ENCODE measurements around the gene KRT28. TPM values are rescaled to one million over a fixed set of nuclear protein-coding genes. Genes with fewer than 3 reads are reported as not detected.
"Not testable (repeated sequence)": the region's sequence is repeated elsewhere in the genome, so short reads cannot be mapped to it uniquely, and the experiment has no call there.

Gene KRT28
- total RNA-seq, 1 donor from 2014 or later: not detected

DNA sequence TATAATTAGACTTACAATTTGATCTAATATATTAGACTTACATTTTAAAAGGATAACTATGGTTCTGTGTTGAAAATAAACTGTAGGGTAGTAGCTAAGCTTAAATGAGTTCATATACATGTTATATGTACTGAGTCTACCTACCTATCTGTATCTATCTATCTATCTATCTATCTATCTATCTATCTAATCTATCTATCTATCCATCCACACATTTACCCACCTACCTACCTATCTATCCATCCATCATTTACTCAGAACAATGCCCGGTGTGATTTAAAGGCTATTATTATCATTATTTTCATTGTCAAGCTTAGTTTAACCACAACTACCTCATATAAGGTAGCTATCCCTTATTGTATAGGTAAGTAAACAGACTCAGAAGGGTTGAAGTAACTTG lies 15.6 kb upstream of the KRT28 start:
- Mint-ChIP-seq H3K36me3 (ENCODE audit: low read depth) (peaks cover 32% of the 10 kb centered on the region), H3K27ac (no peak overlapping the region), H3K4me3 (ENCODE audit: low read depth) (no peak overlapping the region), H3K27me3 (ENCODE audit: low read depth) (peaks cover 35% of the 10 kb centered on the region), H3K4me1 (ENCODE audit: low read depth) (peaks cover 20% of the 10 kb centered on the region), H3K9me3 (peaks cover 5% of the 10 kb centered on the region)
- DNase-seq (ENCODE audit: low spot score): no peak
- intact Hi-C loops (cut with micrococcal nuclease): loop anchor here (5.0 kb wide), 2 partner anchors 87 to 852 kb away; no protein-coding TSS in a partner anchor

DNA sequence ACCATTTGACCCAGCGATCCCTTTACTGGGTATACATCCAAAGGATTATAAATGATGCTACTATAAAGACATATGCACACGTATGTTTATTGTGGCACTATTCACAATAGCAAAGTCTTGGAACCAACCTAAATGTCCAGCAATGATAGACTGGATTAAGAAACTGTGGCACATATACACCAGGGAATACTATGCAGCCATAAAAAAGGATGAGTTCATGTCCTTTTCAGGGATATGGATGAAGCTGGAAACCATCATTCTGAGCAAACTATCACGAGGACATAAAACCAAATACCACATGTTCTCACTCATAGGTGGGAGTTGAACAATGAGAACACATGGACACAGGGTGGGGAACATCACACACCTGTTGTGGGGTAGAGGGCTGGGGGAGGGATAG lies 14.9 kb upstream of the KRT28 start:
- peaks cover 14% of the 10 kb centered on the region for H3K4me1 Mint-ChIP-seq (ENCODE audit: low read depth)
- intact Hi-C loops (cut with micrococcal nuclease): loop anchor here (5.0 kb wide), 2 partner anchors 88 to 853 kb away; no protein-coding TSS in a partner anchor
- DNase-seq (ENCODE audit: low spot score); H3K27ac Mint-ChIP-seq; H3K4me3 Mint-ChIP-seq (ENCODE audit: low read depth); H3K9me3 Mint-ChIP-seq: not testable (repeated sequence)
- H3K36me3 Mint-ChIP-seq (ENCODE audit: low read depth): peaks cover 25% of the 10 kb centered on the region
- H3K27me3 Mint-ChIP-seq (ENCODE audit: low read depth): peaks cover 42% of the 10 kb centered on the region

DNA sequence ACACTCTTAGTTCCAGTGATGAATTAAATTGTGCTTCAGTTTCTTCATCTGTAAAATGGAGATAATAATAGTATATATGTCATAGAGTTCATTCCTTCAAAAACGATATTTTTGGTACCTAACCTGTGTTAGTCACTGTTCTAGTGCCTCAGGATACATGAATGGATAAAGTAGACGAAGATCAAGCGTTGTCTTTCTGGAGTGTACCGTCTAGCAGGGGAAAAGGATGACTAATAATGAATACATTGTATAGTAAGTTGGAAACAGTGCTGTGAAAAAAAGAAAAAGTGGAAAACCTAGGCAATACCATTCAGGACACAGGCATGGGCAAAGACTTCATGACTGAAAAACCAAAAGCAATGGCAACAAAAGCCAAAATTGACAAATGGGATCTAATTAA lies 14.0 kb upstream of the KRT28 start:
- H3K27me3 Mint-ChIP-seq (ENCODE audit: low read depth): peaks cover 45% of the 10 kb centered on the region
- H3K36me3 Mint-ChIP-seq (ENCODE audit: low read depth): peaks cover 23% of the 10 kb centered on the region
- no peak overlapping the region for H3K4me3 Mint-ChIP-seq (ENCODE audit: low read depth)
- no peak for DNase-seq (ENCODE audit: low spot score)
- intact Hi-C loops (cut with micrococcal nuclease): no loop called here
- peaks cover 5% of the 10 kb centered on the region for H3K9me3 Mint-ChIP-seq
- peaks cover 12% of the 10 kb centered on the region for H3K4me1 Mint-ChIP-seq (ENCODE audit: low read depth)
- no peak overlapping the region for H3K27ac Mint-ChIP-seq

DNA sequence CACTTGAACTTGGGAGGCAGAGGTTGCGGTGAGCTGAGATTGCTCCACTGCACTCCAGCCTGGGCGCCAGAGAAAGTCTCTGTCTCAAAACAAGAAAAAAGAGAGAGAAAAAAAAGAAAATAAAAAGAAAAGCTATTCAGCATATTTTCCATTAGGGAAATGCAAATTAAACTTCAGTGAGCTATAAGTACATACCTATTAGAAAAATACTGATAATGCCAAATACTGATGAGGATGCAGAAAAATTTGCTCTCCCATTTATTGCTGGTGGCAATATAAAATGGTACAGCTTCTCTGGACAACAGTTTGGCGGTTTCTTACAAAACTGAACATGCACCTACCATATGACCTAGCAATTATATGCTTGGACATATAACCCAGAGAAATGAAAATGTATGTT lies 12.9 kb upstream of the KRT28 start:
- Mint-ChIP-seq H3K36me3 (ENCODE audit: low read depth) (peaks cover 13% of the 10 kb centered on the region), H3K9me3 (peaks cover 5% of the 10 kb centered on the region), H3K27ac (no peak overlapping the region), H3K27me3 (ENCODE audit: low read depth) (peaks cover 48% of the 10 kb centered on the region), H3K4me3 (ENCODE audit: low read depth) (no peak overlapping the region), H3K4me1 (ENCODE audit: low read depth) (peaks cover 7% of the 10 kb centered on the region)
- intact Hi-C loops (cut with micrococcal nuclease): no loop called here
- no peak for DNase-seq (ENCODE audit: low spot score)

DNA sequence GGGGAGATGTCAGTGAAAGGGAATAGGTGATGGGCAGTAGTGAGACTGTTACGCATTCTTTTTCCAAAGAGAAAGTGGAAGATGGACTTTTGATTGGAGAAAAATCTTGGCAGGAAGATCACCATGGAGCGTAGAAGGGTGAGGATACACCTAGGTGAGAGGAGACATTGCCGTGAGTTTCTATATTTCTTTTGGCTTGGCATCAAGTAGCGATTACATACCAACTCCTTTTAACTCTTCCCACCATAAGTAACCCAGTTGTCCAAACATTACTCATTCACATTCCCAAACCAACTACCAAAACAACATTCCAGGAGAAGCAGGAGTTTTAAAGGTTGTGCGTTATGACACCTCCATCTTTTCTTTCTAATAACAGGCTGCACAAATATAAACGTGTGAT lies 10.7 kb upstream of the KRT28 start:
- DNase-seq (ENCODE audit: low spot score): no peak
- Mint-ChIP-seq H3K27me3 (ENCODE audit: low read depth) (peaks cover 62% of the 10 kb centered on the region), H3K36me3 (ENCODE audit: low read depth) (no peaks in the 10 kb centered on the region), H3K27ac (no peak overlapping the region), H3K4me1 (ENCODE audit: low read depth) (no peaks in the 10 kb centered on the region), H3K4me3 (ENCODE audit: low read depth) (no peak overlapping the region), H3K9me3 (peaks cover 5% of the 10 kb centered on the region)
- intact Hi-C loops (cut with micrococcal nuclease): no loop called here

DNA sequence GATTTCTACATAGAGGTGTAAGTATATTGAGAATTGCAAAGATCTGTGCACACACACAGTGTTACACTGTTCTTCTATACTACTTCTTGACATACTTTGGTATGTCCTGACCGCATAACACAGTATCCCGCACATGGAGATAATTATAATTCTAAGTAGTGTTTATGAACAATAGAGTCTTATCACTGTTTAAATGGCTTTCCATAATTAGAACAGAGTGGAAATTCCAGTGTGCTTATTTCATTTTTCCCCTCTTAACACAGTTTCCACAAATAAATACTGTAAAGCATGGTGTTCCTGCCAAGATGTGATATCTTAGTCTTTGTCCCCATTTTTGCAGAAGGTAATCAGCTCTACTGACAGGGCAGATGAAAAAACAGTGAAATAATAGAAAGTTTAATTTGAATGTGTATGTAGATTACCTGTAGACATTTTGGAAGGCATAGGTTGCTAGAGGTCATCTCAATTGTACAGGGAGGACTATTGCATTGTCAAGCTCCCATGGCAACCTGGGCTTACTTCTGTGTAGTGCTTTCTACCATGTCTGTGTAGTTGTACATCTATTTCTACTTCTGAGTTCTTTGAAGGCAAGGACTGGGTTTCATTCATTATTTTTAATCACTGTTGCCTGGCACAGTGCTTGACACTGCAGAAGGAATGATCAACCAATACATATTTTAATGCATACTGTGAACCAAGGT lies 10.1 kb upstream of the KRT28 start:
- Mint-ChIP-seq H3K4me3 (ENCODE audit: low read depth) (no peak overlapping the region), H3K4me1 (ENCODE audit: low read depth) (no peaks in the 10 kb centered on the region), H3K9me3 (peaks cover 5% of the 10 kb centered on the region), H3K27me3 (ENCODE audit: low read depth) (peaks cover 68% of the 10 kb centered on the region), H3K36me3 (ENCODE audit: low read depth) (no peaks in the 10 kb centered on the region), H3K27ac (no peak overlapping the region)
- DNase-seq (ENCODE audit: low spot score): no peak
- intact Hi-C loops (cut with micrococcal nuclease): no loop called here

DNA sequence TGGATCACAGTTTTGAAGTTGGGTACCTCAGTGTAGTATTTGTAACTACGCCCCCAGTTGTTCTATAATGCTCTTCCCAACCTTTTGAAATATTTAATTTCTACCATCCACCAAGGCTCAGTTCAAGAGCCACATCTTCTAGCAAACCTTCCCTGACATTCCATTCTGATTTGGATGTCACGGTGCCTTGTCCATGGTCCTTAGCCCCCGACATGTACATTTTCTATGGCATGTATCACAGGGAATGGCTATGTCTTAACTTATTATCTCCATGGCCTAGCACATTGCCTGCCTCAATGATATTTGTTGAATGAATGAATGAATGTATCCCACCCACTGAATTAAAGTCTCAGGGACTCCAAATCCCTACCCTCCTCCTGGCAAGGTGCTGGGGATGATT lies 6.4 kb upstream of the KRT28 start:
- H3K27me3 Mint-ChIP-seq (ENCODE audit: low read depth): peaks cover 47% of the 10 kb centered on the region
- H3K4me1 Mint-ChIP-seq (ENCODE audit: low read depth): peaks cover 3% of the 10 kb centered on the region
- H3K27ac Mint-ChIP-seq: no peak overlapping the region
- H3K9me3 Mint-ChIP-seq: no peaks in the 10 kb centered on the region
- intact Hi-C loops (cut with micrococcal nuclease): no loop called here
- H3K4me3 Mint-ChIP-seq (ENCODE audit: low read depth): no peak overlapping the region
- no peak for DNase-seq (ENCODE audit: low spot score)
- no peaks in the 10 kb centered on the region for H3K36me3 Mint-ChIP-seq (ENCODE audit: low read depth)

DNA sequence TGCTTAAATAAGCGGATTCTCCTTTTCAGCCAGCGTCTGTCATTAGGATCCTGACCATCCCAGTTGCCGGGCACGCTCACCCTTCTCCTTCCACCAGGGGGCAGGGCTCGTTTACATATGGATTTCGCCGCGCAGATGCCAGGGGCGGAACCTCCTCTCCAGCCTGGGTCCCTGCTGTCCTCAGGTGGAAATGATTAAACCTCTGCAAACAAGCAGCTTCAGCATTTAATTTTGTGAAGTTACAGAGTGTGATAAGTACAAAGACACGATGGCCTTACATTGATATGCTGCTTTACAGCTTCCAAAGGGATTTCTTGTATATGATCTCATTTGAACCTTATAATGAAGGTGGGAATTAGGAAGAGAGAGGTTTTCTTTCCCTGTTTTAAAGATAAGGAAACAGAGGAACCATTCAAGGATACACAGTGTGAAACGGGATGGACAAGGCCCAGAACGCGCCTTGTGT lies 3.9 kb upstream of the KRT28 start:
- H3K4me1 Mint-ChIP-seq (ENCODE audit: low read depth): peaks cover 3% of the 10 kb centered on the region
- H3K27me3 Mint-ChIP-seq (ENCODE audit: low read depth): peaks cover 36% of the 10 kb centered on the region
- H3K36me3 Mint-ChIP-seq (ENCODE audit: low read depth): no peaks in the 10 kb centered on the region
- H3K4me3 Mint-ChIP-seq (ENCODE audit: low read depth): no peak overlapping the region
- no peaks in the 10 kb centered on the region for H3K9me3 Mint-ChIP-seq
- no peak overlapping the region for H3K27ac Mint-ChIP-seq
- intact Hi-C loops (cut with micrococcal nuclease): loop anchor here (5.0 kb wide), 1 partner anchor 859 kb away; no protein-coding TSS in a partner anchor
- DNase-seq (ENCODE audit: low spot score): peak; percentile 62

DNA sequence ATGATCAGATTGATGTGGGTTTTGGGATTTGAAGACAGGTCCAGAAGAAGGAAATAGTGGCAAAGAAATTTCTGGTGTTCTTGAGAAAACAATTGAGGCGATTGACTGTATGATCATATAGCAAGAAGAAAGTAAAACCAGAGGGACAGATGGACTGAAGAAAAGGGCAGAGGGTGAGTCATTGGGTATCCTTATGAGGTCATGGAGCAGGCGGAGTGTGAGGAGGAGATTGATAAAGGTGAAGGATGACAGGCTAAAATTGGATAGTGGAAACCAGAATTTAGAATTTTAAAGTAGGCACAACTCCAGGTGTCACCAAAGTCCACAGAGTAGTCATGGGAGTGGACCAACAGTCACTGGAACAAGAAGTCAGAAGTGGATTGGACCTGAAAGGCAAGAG lies 1.4 kb upstream of the KRT28 start:
- Mint-ChIP-seq H3K36me3 (ENCODE audit: low read depth) (no peaks in the 10 kb centered on the region), H3K4me3 (ENCODE audit: low read depth) (no peak overlapping the region), H3K4me1 (ENCODE audit: low read depth) (peaks cover 3% of the 10 kb centered on the region), H3K27me3 (ENCODE audit: low read depth) (peaks cover 33% of the 10 kb centered on the region), H3K9me3 (no peaks in the 10 kb centered on the region), H3K27ac (no peak overlapping the region)
- intact Hi-C loops (cut with micrococcal nuclease): loop anchor here (5.0 kb wide), 1 partner anchor 861 kb away; no protein-coding TSS in a partner anchor
- DNase-seq (ENCODE audit: low spot score): no peak

DNA sequence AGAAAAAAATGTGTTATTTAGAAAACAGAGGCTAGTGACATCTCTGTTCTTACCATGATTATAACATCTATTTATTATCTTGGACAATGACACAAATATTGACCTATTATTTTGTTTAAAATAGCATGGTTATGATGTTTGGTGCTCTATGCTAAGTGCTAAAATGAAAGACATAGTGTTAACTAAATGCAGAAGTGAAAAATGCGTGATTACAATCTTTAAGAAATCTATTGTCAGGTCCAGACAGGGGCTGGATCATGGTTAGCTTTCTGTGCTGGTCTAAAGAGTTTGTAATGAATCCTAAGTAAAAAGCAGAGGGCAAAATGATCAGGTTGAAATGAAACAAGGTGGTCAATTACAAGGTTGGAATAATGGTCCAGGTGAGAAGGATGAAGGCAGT lies 622 bp upstream of the KRT28 start:
- H3K4me3 Mint-ChIP-seq (ENCODE audit: low read depth): no peak overlapping the region
- peaks cover 3% of the 10 kb centered on the region for H3K4me1 Mint-ChIP-seq (ENCODE audit: low read depth)
- no peak for DNase-seq (ENCODE audit: low spot score)
- H3K27me3 Mint-ChIP-seq (ENCODE audit: low read depth): peaks cover 33% of the 10 kb centered on the region
- intact Hi-C loops (cut with micrococcal nuclease): loop anchor here (5.0 kb wide), 1 partner anchor 862 kb away; no protein-coding TSS in a partner anchor
- H3K27ac Mint-ChIP-seq: no peak overlapping the region
- H3K36me3 Mint-ChIP-seq (ENCODE audit: low read depth): no peaks in the 10 kb centered on the region
- no peaks in the 10 kb centered on the region for H3K9me3 Mint-ChIP-seq

DNA sequence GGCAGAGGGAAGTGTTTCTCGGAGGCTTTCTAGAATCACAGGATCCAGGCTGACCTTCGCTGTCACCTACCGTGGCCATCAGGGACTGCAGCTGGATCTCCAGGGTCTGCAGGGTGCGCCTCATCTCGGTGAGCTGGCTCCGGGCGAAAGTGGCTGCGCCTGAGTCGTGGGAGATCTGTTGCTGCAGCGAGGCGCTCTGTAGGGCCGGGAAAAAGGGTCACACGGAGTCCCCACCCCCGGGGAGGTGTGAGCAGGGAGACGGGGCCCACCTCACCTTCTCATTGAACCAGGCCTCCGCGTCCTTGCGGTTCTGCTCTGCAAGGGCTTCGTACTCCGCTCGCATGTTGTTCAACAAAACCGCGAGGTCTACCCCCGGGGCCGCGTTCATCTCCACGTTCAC lies 2.9 kb downstream of the KRT28 start:
- H3K4me3 Mint-ChIP-seq (ENCODE audit: low read depth): no peak overlapping the region
- no peak overlapping the region for H3K27ac Mint-ChIP-seq
- no peaks in the 10 kb centered on the region for H3K9me3 Mint-ChIP-seq
- DNase-seq (ENCODE audit: low spot score): no peak
- H3K4me1 Mint-ChIP-seq (ENCODE audit: low read depth): no peaks in the 10 kb centered on the region
- intact Hi-C loops (cut with micrococcal nuclease): loop anchor here (10.0 kb wide), 1 partner anchor 442 kb away; no protein-coding TSS in a partner anchor
- peaks cover 34% of the 10 kb centered on the region for H3K27me3 Mint-ChIP-seq (ENCODE audit: low read depth)
- no peaks in the 10 kb centered on the region for H3K36me3 Mint-ChIP-seq (ENCODE audit: low read depth)

DNA sequence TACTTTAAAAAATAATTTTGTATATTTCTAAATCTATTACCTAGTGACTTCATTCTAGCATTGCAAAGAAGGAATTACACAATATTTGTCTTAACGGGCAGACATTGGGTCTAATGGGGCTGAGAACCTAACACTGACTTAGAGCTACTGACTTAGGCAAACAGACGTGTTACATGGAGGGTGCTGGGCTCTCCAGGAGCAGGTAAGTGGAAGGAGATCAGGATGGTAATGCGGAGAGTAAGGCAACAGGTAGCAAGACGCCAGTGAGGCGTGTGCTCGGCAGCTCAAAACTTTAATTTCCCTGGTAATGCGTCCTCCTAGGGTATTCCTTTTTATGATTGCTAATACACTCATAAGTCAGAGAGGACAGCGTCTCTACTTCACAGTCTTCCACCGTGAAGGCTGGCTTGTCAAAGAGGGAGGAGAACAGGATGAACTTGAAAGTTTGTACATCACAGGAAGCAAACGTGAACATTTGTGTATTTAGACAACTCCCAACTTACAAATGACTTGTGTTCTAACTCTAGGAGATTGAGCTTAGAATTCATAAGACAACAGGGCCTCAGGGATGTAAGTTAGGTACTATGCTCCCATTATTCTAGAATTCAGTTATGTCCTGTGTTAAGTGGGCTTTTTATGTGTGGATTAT lies 4.6 kb downstream of the KRT28 start:
- no peaks in the 10 kb centered on the region for H3K9me3 Mint-ChIP-seq
- DNase-seq (ENCODE audit: low spot score): no peak
- intact Hi-C loops (cut with micrococcal nuclease): loop anchor here (10.0 kb wide), 1 partner anchor 440 kb away; no protein-coding TSS in a partner anchor
- H3K27ac Mint-ChIP-seq: no peak overlapping the region
- H3K4me3 Mint-ChIP-seq (ENCODE audit: low read depth): no peak overlapping the region
- H3K36me3 Mint-ChIP-seq (ENCODE audit: low read depth): no peaks in the 10 kb centered on the region
- no peaks in the 10 kb centered on the region for H3K4me1 Mint-ChIP-seq (ENCODE audit: low read depth)
- H3K27me3 Mint-ChIP-seq (ENCODE audit: low read depth): peaks cover 34% of the 10 kb centered on the region

DNA sequence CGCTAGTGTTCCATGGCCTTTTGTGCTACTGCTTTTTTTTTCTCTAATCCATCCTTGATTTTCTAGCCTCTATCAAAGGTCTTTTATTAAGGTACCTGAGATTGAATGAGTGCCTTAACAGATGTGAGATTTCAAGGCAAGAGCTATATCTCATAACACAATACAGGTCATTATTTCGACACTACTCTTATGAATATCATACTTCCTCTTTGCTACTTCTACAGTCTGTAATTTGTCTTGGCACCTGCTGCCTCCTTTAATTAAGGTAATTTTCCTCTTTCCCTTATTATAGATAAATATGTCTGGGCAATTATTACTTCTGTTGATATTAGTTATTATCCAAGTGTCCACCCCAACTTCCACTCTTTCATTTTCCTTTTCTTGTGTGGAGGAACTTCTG lies 5.3 kb downstream of the KRT28 start:
- no peak overlapping the region for H3K27ac Mint-ChIP-seq
- intact Hi-C loops (cut with micrococcal nuclease): loop anchor here (5.0 to 10.0 kb wide), 2 partner anchors 172 to 440 kb away; no protein-coding TSS in a partner anchor
- DNase-seq (ENCODE audit: low spot score): no peak
- H3K4me1 Mint-ChIP-seq (ENCODE audit: low read depth): no peaks in the 10 kb centered on the region
- no peaks in the 10 kb centered on the region for H3K36me3 Mint-ChIP-seq (ENCODE audit: low read depth)
- H3K9me3 Mint-ChIP-seq: no peaks in the 10 kb centered on the region
- peaks cover 34% of the 10 kb centered on the region for H3K27me3 Mint-ChIP-seq (ENCODE audit: low read depth)
- no peak overlapping the region for H3K4me3 Mint-ChIP-seq (ENCODE audit: low read depth)

Measured in activated T-helper 2 cell treated with anti-CD3 and anti-CD28 coated beads, Interferon-gamma antibody, Interleukin-2, Interleukin-4, amounts not matched to agents 10 μg/mL and 5 μg/mL and 100 μg/mL, durations not matched to agents 14 hours and 24 hours and 36 hours (primary cell).